ENCODE measurements around the gene EPN2.

Gene EPN2

GRCh38 chr17:19321481-19322128 lies 84.4 kb downstream of the EPN2 start:
- no peak overlapping the region for H2BK120ac ChIP-seq (ENCODE audit: low read depth, low read length)
- H3K4me2 ChIP-seq (ENCODE audit: insufficient read depth, low read length, poor library complexity, severe bottlenecking) = no peak overlapping the region
- H4K8ac ChIP-seq (ENCODE audit: low read depth, low read length) = no peak overlapping the region
- H2BK12ac ChIP-seq (ENCODE audit: low read length) = no peak overlapping the region
- H2AFZ ChIP-seq (ENCODE audit: low read length) = no peak overlapping the region
- H3K9me3 ChIP-seq (replicated peaks in 1 of 2; ENCODE audit: control insufficient read depth in 2 of 2, insufficient read depth in 1 of 2, low read depth in 1 of 2, low read length in 2 of 2) = peaks cover under 1 to 18% of the 10 kb centered on the region in 2 donors
- no peak overlapping the region for H3K27ac ChIP-seq (replicated peaks; ENCODE audit: low read length)
- no peak overlapping the region for H3K23ac ChIP-seq (ENCODE audit: low read depth, low read length, poor library complexity)
- peaks cover 7 to 11% of the 10 kb centered on the region in 2 donors for H3K4me1 ChIP-seq (ENCODE audit: control insufficient read depth in 2 of 2, insufficient read depth in 1 of 2, low read depth in 1 of 2, low read length in 2 of 2)
- H2BK5ac ChIP-seq (ENCODE audit: low read length) = no peak overlapping the region
- no peak overlapping the region for H2AK5ac ChIP-seq (ENCODE audit: low read depth, low read length)
- H3K9ac ChIP-seq (ENCODE audit: low read depth, low read length, poor library complexity) = no peak overlapping the region
- H3K18ac ChIP-seq (ENCODE audit: low read length) = no peak overlapping the region
- no peak overlapping the region for H3K4ac ChIP-seq (ENCODE audit: low read length)
- WGBS, 2 donors (ENCODE audit: extremely low coverage in 2 of 2, insufficient read length in 2 of 2, insufficient replicate concordance in 1 of 2) = no CpG with 5 or more reads among the region's 9 CpGs
- no peaks in the 10 kb centered on the region for H3K27me3 ChIP-seq (ENCODE audit: control insufficient read depth in 3 of 3, insufficient read depth in 3 of 3, low read depth in 1 of 3, low read length in 3 of 3)
- H3K4me3 ChIP-seq (ENCODE audit: low read length in 2 of 2) = no peak overlapping the region
- peaks cover 0 to 66% of the 10 kb centered on the region in 2 donors for H3K36me3 ChIP-seq (replicated peaks in 1 of 2; ENCODE audit: control insufficient read depth in 2 of 2, insufficient read depth in 2 of 2, low read length in 2 of 2)
- H3K14ac ChIP-seq (ENCODE audit: low read length) = no peak overlapping the region
- H2BK15ac ChIP-seq (ENCODE audit: low read length) = no peak overlapping the region
- no peaks in the 10 kb centered on the region for H3K79me1 ChIP-seq (ENCODE audit: low read depth, low read length)
- H4K91ac ChIP-seq (ENCODE audit: low read depth, low read length, poor library complexity) = no peak overlapping the region
- no peak for DNase-seq (ENCODE audit: low spot score)

GRCh38 chr17:19322129-19322505 lies 85.0 kb downstream of the EPN2 start:
- no peak for DNase-seq (ENCODE audit: low spot score)
- no peak overlapping the region for H2AFZ ChIP-seq (ENCODE audit: low read length)
- no peak overlapping the region for H2BK120ac ChIP-seq (ENCODE audit: low read depth, low read length)
- H3K4me2 ChIP-seq (ENCODE audit: insufficient read depth, low read length, poor library complexity, severe bottlenecking) = no peak overlapping the region
- H4K91ac ChIP-seq (ENCODE audit: low read depth, low read length, poor library complexity) = no peak overlapping the region
- no peak overlapping the region for H4K8ac ChIP-seq (ENCODE audit: low read depth, low read length)
- H3K4me1 ChIP-seq (ENCODE audit: control insufficient read depth in 2 of 2, insufficient read depth in 1 of 2, low read depth in 1 of 2, low read length in 2 of 2) = peaks cover 4 to 6% of the 10 kb centered on the region in 2 donors
- H2BK15ac ChIP-seq (ENCODE audit: low read length) = no peak overlapping the region
- H3K4me3 ChIP-seq (ENCODE audit: low read length in 2 of 2) = no peak overlapping the region
- no peak overlapping the region for H3K27ac ChIP-seq (replicated peaks; ENCODE audit: low read length)
- H2AK5ac ChIP-seq (ENCODE audit: low read depth, low read length) = no peak overlapping the region
- no peaks in the 10 kb centered on the region for H3K79me1 ChIP-seq (ENCODE audit: low read depth, low read length)
- no peak overlapping the region for H3K18ac ChIP-seq (ENCODE audit: low read length)
- no peak overlapping the region for H3K9ac ChIP-seq (ENCODE audit: low read depth, low read length, poor library complexity)
- H3K36me3 ChIP-seq (replicated peaks in 1 of 2; ENCODE audit: control insufficient read depth in 2 of 2, insufficient read depth in 2 of 2, low read length in 2 of 2) = peaks cover 0 to 71% of the 10 kb centered on the region in 2 donors
- no peak overlapping the region for H3K14ac ChIP-seq (ENCODE audit: low read length)
- H3K23ac ChIP-seq (ENCODE audit: low read depth, low read length, poor library complexity) = no peak overlapping the region
- peaks cover 2 to 18% of the 10 kb centered on the region in 2 donors for H3K9me3 ChIP-seq (replicated peaks in 1 of 2; ENCODE audit: control insufficient read depth in 2 of 2, insufficient read depth in 1 of 2, low read depth in 1 of 2, low read length in 2 of 2)
- no peak overlapping the region for H2BK12ac ChIP-seq (ENCODE audit: low read length)
- no CpG with 5 or more reads among the region's 5 CpGs for WGBS, 2 donors (ENCODE audit: extremely low coverage in 2 of 2, insufficient read length in 2 of 2, insufficient replicate concordance in 1 of 2)
- H3K4ac ChIP-seq (ENCODE audit: low read length) = no peak overlapping the region
- no peak overlapping the region for H2BK5ac ChIP-seq (ENCODE audit: low read length)
- no peaks in the 10 kb centered on the region for H3K27me3 ChIP-seq (ENCODE audit: control insufficient read depth in 3 of 3, insufficient read depth in 3 of 3, low read depth in 1 of 3, low read length in 3 of 3)

DNA sequence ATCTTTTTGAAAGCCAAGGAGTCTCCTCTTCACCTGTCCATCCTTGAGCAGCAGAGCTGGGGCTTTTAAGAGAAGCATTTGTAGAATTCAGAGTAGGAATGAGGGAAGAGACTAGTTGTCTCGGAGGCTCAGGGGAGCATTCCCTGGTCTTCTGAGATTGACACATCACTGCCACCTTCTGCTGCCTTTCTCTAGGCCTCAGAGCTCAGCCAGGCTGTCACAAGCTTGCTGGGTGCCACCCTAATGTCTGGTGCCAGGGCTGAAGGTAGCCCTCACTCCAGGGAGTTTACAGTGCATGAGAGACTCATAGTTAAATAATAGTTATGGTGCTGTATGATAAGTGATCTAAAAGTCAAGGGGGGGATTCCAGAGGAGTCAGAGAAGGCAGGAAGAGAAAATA lies 85.7 kb downstream of the EPN2 start:
- H2BK12ac ChIP-seq (ENCODE audit: low read length) = no peak overlapping the region
- no peak for DNase-seq (ENCODE audit: low spot score)
- H3K79me1 ChIP-seq (ENCODE audit: low read depth, low read length) = no peaks in the 10 kb centered on the region
- H3K36me3 ChIP-seq (replicated peaks in 1 of 2; ENCODE audit: control insufficient read depth in 2 of 2, insufficient read depth in 2 of 2, low read length in 2 of 2) = peaks cover 0 to 76% of the 10 kb centered on the region in 2 donors
- no peak overlapping the region for H3K18ac ChIP-seq (ENCODE audit: low read length)
- H3K4me1 ChIP-seq (ENCODE audit: control insufficient read depth in 2 of 2, insufficient read depth in 1 of 2, low read depth in 1 of 2, low read length in 2 of 2) = peaks cover 0 to 2% of the 10 kb centered on the region in 2 donors
- H3K9ac ChIP-seq (ENCODE audit: low read depth, low read length, poor library complexity) = no peak overlapping the region
- H3K27me3 ChIP-seq (ENCODE audit: control insufficient read depth in 3 of 3, insufficient read depth in 3 of 3, low read depth in 1 of 3, low read length in 3 of 3) = no peaks in the 10 kb centered on the region
- H3K4ac ChIP-seq (ENCODE audit: low read length) = no peak overlapping the region
- no peak overlapping the region for H4K91ac ChIP-seq (ENCODE audit: low read depth, low read length, poor library complexity)
- H2BK120ac ChIP-seq (ENCODE audit: low read depth, low read length) = no peak overlapping the region
- no peak overlapping the region for H2BK5ac ChIP-seq (ENCODE audit: low read length)
- H3K4me2 ChIP-seq (ENCODE audit: insufficient read depth, low read length, poor library complexity, severe bottlenecking) = no peak overlapping the region
- no peak overlapping the region for H2AK5ac ChIP-seq (ENCODE audit: low read depth, low read length)
- no peak overlapping the region for H2AFZ ChIP-seq (ENCODE audit: low read length)
- no peak overlapping the region for H4K8ac ChIP-seq (ENCODE audit: low read depth, low read length)
- H3K9me3 ChIP-seq (replicated peaks in 1 of 2; ENCODE audit: control insufficient read depth in 2 of 2, insufficient read depth in 1 of 2, low read depth in 1 of 2, low read length in 2 of 2) = peaks cover 2 to 18% of the 10 kb centered on the region in 2 donors
- no CpG with 5 or more reads among the region's 1 CpG for WGBS, 2 donors (ENCODE audit: extremely low coverage in 2 of 2, insufficient read length in 2 of 2, insufficient replicate concordance in 1 of 2)
- H2BK15ac ChIP-seq (ENCODE audit: low read length) = no peak overlapping the region
- no peak overlapping the region for H3K23ac ChIP-seq (ENCODE audit: low read depth, low read length, poor library complexity)
- H3K4me3 ChIP-seq (ENCODE audit: low read length in 2 of 2) = no peak overlapping the region
- no peak overlapping the region for H3K27ac ChIP-seq (replicated peaks; ENCODE audit: low read length)
- H3K14ac ChIP-seq (ENCODE audit: low read length) = no peak overlapping the region

GRCh38 chr17:19325542-19325941 lies 88.4 kb downstream of the EPN2 start:
- Histone ChIP-seq H3K4me1 (ENCODE audit: control insufficient read depth in 2 of 2, insufficient read depth in 1 of 2, low read depth in 1 of 2, low read length in 2 of 2) (peaks cover 7% of the 10 kb centered on the region in 2 donors), H3K4me2 (ENCODE audit: insufficient read depth, low read length, poor library complexity, severe bottlenecking) (no peak overlapping the region), H2BK12ac (ENCODE audit: low read length) (no peak overlapping the region), H3K14ac (ENCODE audit: low read length) (no peak overlapping the region), H3K4me3 (ENCODE audit: low read length in 2 of 2) (no peak overlapping the region), H3K9ac (ENCODE audit: low read depth, low read length, poor library complexity) (no peak overlapping the region), H3K4ac (ENCODE audit: low read length) (no peak overlapping the region), H3K79me1 (ENCODE audit: low read depth, low read length) (no peaks in the 10 kb centered on the region), H4K91ac (ENCODE audit: low read depth, low read length, poor library complexity) (no peak overlapping the region), H2AFZ (ENCODE audit: low read length) (no peak overlapping the region), H4K8ac (ENCODE audit: low read depth, low read length) (no peak overlapping the region), H3K18ac (ENCODE audit: low read length) (no peak overlapping the region), H2AK5ac (ENCODE audit: low read depth, low read length) (no peak overlapping the region), H3K36me3 (replicated peaks in 1 of 2; ENCODE audit: control insufficient read depth in 2 of 2, insufficient read depth in 2 of 2, low read length in 2 of 2) (peaks cover 2 to 91% of the 10 kb centered on the region in 2 donors), H2BK15ac (ENCODE audit: low read length) (no peak overlapping the region), H2BK5ac (ENCODE audit: low read length) (no peak overlapping the region), H3K27me3 (ENCODE audit: control insufficient read depth in 3 of 3, insufficient read depth in 3 of 3, low read depth in 1 of 3, low read length in 3 of 3) (no peaks in the 10 kb centered on the region), H3K23ac (ENCODE audit: low read depth, low read length, poor library complexity) (no peak overlapping the region), H3K9me3 (replicated peaks in 1 of 2; ENCODE audit: control insufficient read depth in 2 of 2, insufficient read depth in 1 of 2, low read depth in 1 of 2, low read length in 2 of 2) (peaks cover 2 to 18% of the 10 kb centered on the region in 2 donors), H3K27ac (replicated peaks; ENCODE audit: low read length) (no peak overlapping the region), H2BK120ac (ENCODE audit: low read depth, low read length) (no peak overlapping the region)
- no peak for DNase-seq (ENCODE audit: low spot score)

Measured in neuronal stem cell (in vitro differentiated cells).